ENCODE results near the gene ARHGDIB.

DNA sequence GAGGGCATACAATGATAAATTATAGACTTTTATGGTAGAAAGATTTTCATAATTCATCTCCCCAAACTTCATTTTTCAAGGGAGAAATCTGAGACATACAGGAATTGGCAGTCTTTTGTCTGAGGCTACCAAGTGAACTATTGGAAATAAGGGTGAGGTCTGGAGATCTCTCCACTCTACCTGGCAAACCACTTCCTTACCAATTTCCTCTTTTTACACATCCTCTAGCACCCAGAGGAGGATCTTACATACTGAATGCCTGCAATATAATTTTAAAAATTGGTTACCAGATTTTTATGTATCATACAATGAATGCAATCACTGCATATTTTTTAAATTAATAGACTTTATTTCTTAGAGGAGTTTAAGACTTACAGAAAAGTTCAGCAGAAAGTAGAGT, 18.1 kb upstream of the ARHGDIB start:
- TF ChIP-seq POLR2AphosphoS5 (IDR thresholded peaks at IDR 0.05; ENCODE audit: low read depth, low read length), result no peak
- TF ChIP-seq POLR2A (IDR thresholded peaks at IDR 0.05; ENCODE audit: low read depth, low read length), result no peak
- TF ChIP-seq POU2F2 (IDR thresholded peaks at IDR 0.05; ENCODE audit: low read depth, low read length), result no peak
- TF ChIP-seq SPI1 (IDR thresholded peaks at IDR 0.05; ENCODE audit: low read depth, low read length), result 0 out of 2 replicates have a peak, but pooled peaks have one; percentile 43
- TF ChIP-seq TAF1 (IDR thresholded peaks at IDR 0.05; ENCODE audit: low read depth, low read length), result no peak
